IMR-90 (cell line): ENCODE data around the gene MAP1LC3B2. TPM values are rescaled to one million over a fixed set of nuclear protein-coding genes. Genes with fewer than 3 reads are reported as not detected.

Experiments used
- ATAC-seq: fragments of 200-7000 bp; cut with Tn5 transposase; 2 replicates; pipeline ENCODE4 v1.9.1; 2020; ENCODE audit warnings: low read depth, mild to moderate bottlenecking, moderate library complexity
- BruUV-seq: library from RNA; stranded (reverse); fragments of 400-500 nt; replicated peaks from 2 replicates; lab custom pipeline; 2021; lab: Mats Ljungman, UMichigan
- CTCF ChIA-PET: fragments of 300-600 bp; formaldehyde crosslinking; extraction: SDS; loops from one replicate; lab custom pipeline; 2021; ENCODE audit warnings: antibody characterized with exemption; lab: Yijun Ruan, JAX
- POLR2A ChIA-PET: fragments of 300-600 bp; sonication (Branson Sonifier 250); formaldehyde crosslinking; loops from one replicate; lab custom pipeline; 2022; ENCODE audit warnings: antibody characterized with exemption; ENCODE audit not compliant: unreplicated experiment; lab: Charles Lee
- DNase-seq: peaks from one replicate; pipeline ENCODE4 v3.0.0; 2013
- H2AFZ ChIP-seq: replicated peaks from 2 replicates; pipeline ENCODE3; 2013; ENCODE audit warnings: low read length, mild to moderate bottlenecking; ENCODE audit not compliant: poor library complexity
- H2AK5ac ChIP-seq: 2 replicates; pipeline ENCODE4 v1.6.1; 2013; ENCODE audit warnings: low read depth, low read length, inconsistent platforms
- H2AK9ac ChIP-seq: replicated peaks from 2 replicates; pipeline ENCODE3; 2013; ENCODE audit warnings: mild to moderate bottlenecking, low read depth, low read length, moderate library complexity; ENCODE audit not compliant: poor library complexity
- H2BK120ac ChIP-seq: 2 replicates; pipeline ENCODE4 v1.6.1; 2013; ENCODE audit warnings: low read depth, low read length, inconsistent platforms
- H2BK15ac ChIP-seq: 3 replicates; pipeline ENCODE4 v1.6.1; 2013; ENCODE audit warnings: low read depth, low read length, inconsistent platforms
- H2BK20ac ChIP-seq: 2 replicates; pipeline ENCODE4 v1.6.1; 2013; ENCODE audit warnings: low read depth, mild to moderate bottlenecking, inconsistent platforms, low read length, moderate library complexity
- H2BK5ac ChIP-seq: 2 replicates; pipeline ENCODE4 v1.6.1; 2013; ENCODE audit warnings: mild to moderate bottlenecking, low read depth, low read length, inconsistent platforms; ENCODE audit not compliant: poor library complexity, severe bottlenecking
- H3K14ac ChIP-seq: replicated peaks from 2 replicates; pipeline ENCODE4 v1.6.1; 2013; ENCODE audit warnings: low read depth, low read length, inconsistent platforms
- H3K18ac ChIP-seq: 2 replicates; pipeline ENCODE4 v1.6.1; 2013; ENCODE audit warnings: low read depth, low read length, control low read depth
- H3K23ac ChIP-seq: 2 replicates; pipeline ENCODE4 v1.6.1; 2013; ENCODE audit warnings: low read depth, low read length, inconsistent platforms
- H3K27ac ChIP-seq: 2 replicates; pipeline ENCODE4 v1.5.1; 2013; ENCODE audit warnings: mild to moderate bottlenecking, control low read depth, low read length; ENCODE audit not compliant: insufficient read depth
- H3K27me3 ChIP-seq: 2 replicates; pipeline ENCODE4 v1.6.1; 2013; ENCODE audit warnings: low read length; ENCODE audit not compliant: control insufficient read depth, insufficient read depth
- H3K36me3 ChIP-seq: 2 replicates; pipeline ENCODE4 v1.6.1; 2013; ENCODE audit warnings: low read length, mixed read lengths; ENCODE audit not compliant: control insufficient read depth, insufficient read depth
- H3K4ac ChIP-seq: 2 replicates; pipeline ENCODE4 v1.6.1; 2013; ENCODE audit warnings: low read depth, low read length, inconsistent platforms
- H3K4me1 ChIP-seq: 2 replicates; pipeline ENCODE4 v1.6.1; 2013; ENCODE audit warnings: low read length, mixed read lengths; ENCODE audit not compliant: control insufficient read depth, insufficient read depth
- H3K4me2 ChIP-seq: 2 replicates; pipeline ENCODE4 v1.6.1; 2013; ENCODE audit warnings: low read depth, mild to moderate bottlenecking, control low read depth, low read length, moderate library complexity
- H3K4me3 ChIP-seq: 2 replicates; pipeline ENCODE4 v1.5.1; 2013; ENCODE audit warnings: low read depth, mild to moderate bottlenecking, control low read depth, low read length, moderate library complexity; ENCODE audit not compliant: insufficient read depth
- H3K56ac ChIP-seq: 2 replicates; pipeline ENCODE4 v1.6.1; 2013; ENCODE audit warnings: low read length, inconsistent platforms; ENCODE audit not compliant: insufficient read depth; ENCODE audit errors: extremely low read depth
- H3K79me1 ChIP-seq, 2 experiments: 2 replicates each; pipeline ENCODE4 v1.6.1; 2013; ENCODE audit warnings: low read length in 2 of 2, inconsistent platforms in 1 of 2, low read depth in 1 of 2
- H3K9ac ChIP-seq: 2 replicates; pipeline ENCODE4 v1.6.1; 2013; ENCODE audit warnings: low read depth, low read length, control low read depth
- H3K9me1 ChIP-seq: 2 replicates; pipeline ENCODE4 v1.6.1; 2013; ENCODE audit warnings: low read length, inconsistent platforms; ENCODE audit not compliant: insufficient read depth
- H3K9me3 ChIP-seq: 2 replicates; pipeline ENCODE4 v1.6.1; 2013; ENCODE audit warnings: low read length; ENCODE audit not compliant: control insufficient read depth, insufficient read depth
- H4K20me1 ChIP-seq: 2 replicates; pipeline ENCODE4 v1.6.1; 2013; ENCODE audit warnings: low read length, inconsistent platforms; ENCODE audit not compliant: insufficient read depth
- H4K5ac ChIP-seq: 2 replicates; pipeline ENCODE4 v1.6.1; 2013; ENCODE audit warnings: mild to moderate bottlenecking, low read depth, low read length, control low read depth
- H4K8ac ChIP-seq, 2 experiments: 2 replicates each; pipeline ENCODE4 v1.6.1; 2013; ENCODE audit warnings: low read depth in 2 of 2, low read length in 2 of 2, control low read depth in 1 of 2, inconsistent platforms in 1 of 2
- H4K91ac ChIP-seq: 2 replicates; pipeline ENCODE4 v1.6.1; 2013; ENCODE audit warnings: low read depth, low read length, inconsistent platforms; ENCODE audit not compliant: insufficient read depth
- ELK1 ChIP-seq: fragments of 150-350 bp; IDR thresholded peaks from 2 replicates; pipeline ENCODE4 v1.6.1; 2016; ENCODE audit warnings: low read depth, mild to moderate bottlenecking, low read length, moderate library complexity, borderline replicate concordance
- FOS ChIP-seq: fragments of 150-350 bp; IDR thresholded peaks from 2 replicates; pipeline ENCODE4 v1.6.1; 2016; ENCODE audit warnings: low read depth, low read length
- MXI1 ChIP-seq: IDR thresholded peaks from 2 replicates; pipeline ENCODE4 v1.6.1; 2012; ENCODE audit warnings: low read depth, mild to moderate bottlenecking, low read length, moderate library complexity, borderline replicate concordance
- NFE2L2 ChIP-seq: fragments of 150-350 bp; IDR thresholded peaks from 2 replicates; pipeline ENCODE4 v1.6.1; 2016; ENCODE audit warnings: low read depth, mild to moderate bottlenecking, low read length
- RCOR1 ChIP-seq: IDR thresholded peaks from 2 replicates; pipeline ENCODE4 v1.6.1; 2012; ENCODE audit warnings: mild to moderate bottlenecking, low read length, improper control_type of control experiment; ENCODE audit not compliant: insufficient replicate concordance
- USF2 ChIP-seq: fragments of 150-350 bp; IDR thresholded peaks from 2 replicates; pipeline ENCODE4 v1.6.1; 2017; ENCODE audit warnings: mild to moderate bottlenecking, antibody characterized with exemption, low read length, low read depth
- WGBS, 2 experiments: methylation state at CpG; one replicate each; pipeline versions ENCODE4 v1.1.5 to v1.1.7; 2013; ENCODE audit warnings: missing lambda C conversion rate in 2 of 2; ENCODE audit not compliant: insufficient read length in 1 of 2; ENCODE audit errors: extremely low coverage in 2 of 2; 5-methylcytosine and 5-hydroxymethylcytosine counted together
- dilution Hi-C: fragments of 300-500 bp; cut with HindIII; formaldehyde crosslinking; loops from one replicate; pipeline ENCODE4 v1.14.3; 2018; ENCODE audit warnings: low sequenced_read_pairs; ENCODE audit not compliant: unreplicated experiment
- in situ Hi-C: fragments of 300-500 bp; cut with MboI; formaldehyde crosslinking; loops from 3 replicates; pipeline ENCODE4 v1.14.3; 2019; ENCODE audit warnings: low sequenced_read_pairs, inconsistent platforms, mixed read lengths
- intact Hi-C: fragments of 100-400 bp; cut with micrococcal nuclease; formaldehyde crosslinking; loops from 2 replicates; pipeline ENCODE4 v1.10.0; 2022
- polyA plus RNA-seq, 3 experiments: library from polyadenylated mRNA; depleted of rRNA; stranded (reverse); fragments of >200 nt; gene quantifications; 2 replicates each; pipeline ENCODE4 v1.2.3, GENCODE V29; 2012; ENCODE audit warnings: low replicate concordance in 1 of 3
- total RNA-seq: library from RNA; depleted of rRNA; stranded (reverse); fragments of >200 nt; gene quantifications from 2 replicates; pipeline ENCODE4 v1.2.3, GENCODE V29; 2012

MAP1LC3B2 gene
- total and polyA plus RNA-seq, 2 of the 4 experiments (the other 2 are of a cell fraction) = 1.4 TPM; not detected in 1

DNA sequence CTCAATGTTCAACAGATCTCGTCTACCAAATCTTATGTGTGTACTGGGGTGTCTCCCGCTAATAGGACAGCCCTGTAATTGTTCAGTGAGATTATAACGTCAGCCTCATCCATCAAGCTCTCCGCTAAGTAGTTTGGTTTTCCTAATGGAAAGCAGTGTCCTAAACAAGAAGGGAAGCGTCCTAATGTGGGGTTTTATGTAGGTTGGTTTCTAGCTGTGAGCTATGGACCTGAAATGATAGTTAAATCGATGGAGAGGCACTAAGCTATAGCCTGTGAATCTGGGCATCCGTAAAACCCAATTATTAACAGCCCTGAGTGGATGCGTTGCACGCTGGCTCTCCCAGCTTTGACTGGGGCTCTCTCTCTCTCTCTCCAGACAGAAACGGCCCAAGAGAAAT is 9.2 kb upstream of the MAP1LC3B2 start:
- in situ Hi-C loops (no loop called here), intact Hi-C loops (no loop called here), dilution Hi-C loops (no loop called here)
- H3K9ac ChIP-seq = no peak overlapping the region
- H2BK20ac ChIP-seq = no peak overlapping the region
- no peak for TF ChIP-seq ELK1
- no peak for TF ChIP-seq RCOR1
- TF ChIP-seq NFE2L2 = no peak
- TF ChIP-seq USF2 = no peak
- TF ChIP-seq FOS = no peak
- TF ChIP-seq MXI1 = no peak
- no peak overlapping the region for H4K5ac ChIP-seq
- POLR2A ChIA-PET = no interaction called here
- H3K4me1 ChIP-seq = peaks cover 8% of the 10 kb centered on the region
- H3K18ac ChIP-seq = no peak overlapping the region
- no peak overlapping the region for H2AK9ac ChIP-seq
- no peak overlapping the region for H3K4me3 ChIP-seq
- H3K9me3 ChIP-seq = no peaks in the 10 kb centered on the region
- H3K36me3 ChIP-seq = no peaks in the 10 kb centered on the region
- no peak overlapping the region for H2BK120ac ChIP-seq
- no peaks in the 10 kb centered on the region for H4K20me1 ChIP-seq
- H4K91ac ChIP-seq = no peak overlapping the region
- H3K4me2 ChIP-seq = no peak overlapping the region
- no peak overlapping the region for H2AFZ ChIP-seq
- H3K56ac ChIP-seq = no peak overlapping the region
- CTCF ChIA-PET = interaction anchor here (0.6 to 0.7 kb wide), 2 partner anchors 17 to 220 kb away, joined by 3 to 4 read pairs; no protein-coding TSS in a partner anchor
- no peak overlapping the region for H2BK15ac ChIP-seq
- H2BK5ac ChIP-seq = no peak overlapping the region
- DNase-seq = no peak
- no TSS peak for BruUV-seq
- H3K14ac ChIP-seq = no peak overlapping the region
- no peaks in the 10 kb centered on the region for H3K79me1 ChIP-seq
- H3K9me1 ChIP-seq = peaks cover 5% of the 10 kb centered on the region; the same call in 1 of the 2 replicates
- H3K27me3 ChIP-seq = no peaks in the 10 kb centered on the region
- ATAC-seq = no peak
- no peak overlapping the region for H3K4ac ChIP-seq
- H3K23ac ChIP-seq = no peak overlapping the region
- no peak overlapping the region for H3K27ac ChIP-seq
- no peak overlapping the region for H2AK5ac ChIP-seq
- no CpG with 5 or more reads among the region's 10 CpGs for WGBS, 2 experiments
- no peak overlapping the region for H4K8ac ChIP-seq
